Left renal pelvis (tissue), 4 donors: ENCODE data around the gene CDH23. TPM values are rescaled to one million over a fixed set of nuclear protein-coding genes. Genes with fewer than 3 reads are reported as not detected.

Source experiments
- DNase-seq, 4 donors: peaks; one replicate each; pipeline ENCODE4 v3.0.0-alpha.2; 2013; ENCODE audit warnings: low read depth in 4 of 4, low spot score in 3 of 4
- polyA plus RNA-seq, 4 donors: library from polyadenylated mRNA; unstranded; fragments of 120-200 nt; gene quantifications; one replicate each; pipeline ENCODE4 v1.2.1, GENCODE V29; 2013; ENCODE audit not compliant: insufficient read length in 4 of 4

Gene CDH23
- polyA plus RNA-seq, 4 donors: 1.5 to 28.3 (median 2.7) TPM

DNA sequence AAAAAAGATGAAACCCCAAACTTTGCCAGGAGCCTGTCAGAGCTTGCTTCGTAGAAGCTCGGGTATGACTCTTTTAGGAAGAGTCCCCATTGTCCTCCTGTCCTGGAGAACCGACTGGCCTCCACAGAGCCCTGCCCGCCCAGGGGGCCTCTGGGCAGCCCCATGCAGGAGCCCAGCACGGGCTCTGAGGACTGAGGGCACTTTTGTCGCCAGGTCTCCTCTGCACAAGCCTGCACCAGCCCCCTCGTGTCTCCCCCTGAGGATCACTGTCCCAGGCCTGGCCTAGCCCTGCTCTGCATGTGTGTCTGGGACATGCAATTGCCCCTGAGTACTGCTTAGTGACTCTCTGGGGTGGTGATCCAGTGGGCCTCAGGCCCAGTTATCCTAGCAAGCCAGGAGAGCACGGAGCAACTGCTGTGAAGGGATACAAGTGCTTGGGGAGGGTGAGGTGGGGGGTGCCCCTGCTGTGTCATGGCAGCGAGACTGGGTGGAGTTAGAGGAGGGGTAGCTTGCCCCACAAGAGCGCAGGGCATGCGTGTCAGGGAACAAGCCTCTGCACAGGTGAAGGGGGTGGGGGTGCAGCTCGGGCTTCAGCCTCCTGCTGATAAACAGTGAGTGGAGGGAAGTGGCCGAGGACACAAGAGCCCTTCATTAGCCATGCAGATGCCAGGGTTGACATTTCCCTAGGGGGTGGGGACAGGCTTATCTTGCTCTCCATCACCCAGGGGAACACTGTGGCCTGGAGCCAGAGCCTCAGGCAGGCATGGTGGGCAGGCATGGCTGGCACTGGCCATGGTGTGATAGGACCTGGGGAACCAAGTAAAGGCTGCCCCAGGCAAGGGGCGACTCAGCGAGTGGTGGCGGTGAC, 179.4 kb downstream of the CDH23 start:
- DNase-seq: no peak

GRCh38 chr10:71576842-71577241, 180.1 kb downstream of the CDH23 start:
- DNase-seq: no peak

- no peak for DNase-seq
These were observed 180.6 kb downstream of the CDH23 start for GRCh38 chr10:71577345-71577744.

DNA sequence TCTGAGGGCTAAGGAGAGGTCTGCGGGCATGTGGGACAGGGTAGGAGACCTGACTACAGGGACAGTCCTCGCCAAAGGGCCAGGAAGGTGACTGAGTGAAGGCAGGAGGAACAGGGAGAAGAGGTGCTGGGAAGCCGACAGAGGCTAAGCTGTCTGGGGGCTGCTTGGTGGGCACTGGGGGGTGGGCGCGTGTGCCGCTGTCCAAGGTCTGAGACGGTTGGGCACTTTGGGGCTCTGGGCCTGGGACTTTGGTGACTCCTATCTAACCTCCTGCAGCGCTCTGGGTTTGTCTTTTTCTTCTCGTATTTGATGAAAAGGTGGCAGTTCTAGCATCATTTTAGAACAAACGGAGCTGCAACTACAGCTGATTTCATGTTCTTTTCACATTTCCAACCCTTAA, 181.3 kb downstream of the CDH23 start:
- no peak for DNase-seq

- DNase-seq: no peak
These were observed 182.9 kb downstream of the CDH23 start for GRCh38 chr10:71579668-71580067.

DNA sequence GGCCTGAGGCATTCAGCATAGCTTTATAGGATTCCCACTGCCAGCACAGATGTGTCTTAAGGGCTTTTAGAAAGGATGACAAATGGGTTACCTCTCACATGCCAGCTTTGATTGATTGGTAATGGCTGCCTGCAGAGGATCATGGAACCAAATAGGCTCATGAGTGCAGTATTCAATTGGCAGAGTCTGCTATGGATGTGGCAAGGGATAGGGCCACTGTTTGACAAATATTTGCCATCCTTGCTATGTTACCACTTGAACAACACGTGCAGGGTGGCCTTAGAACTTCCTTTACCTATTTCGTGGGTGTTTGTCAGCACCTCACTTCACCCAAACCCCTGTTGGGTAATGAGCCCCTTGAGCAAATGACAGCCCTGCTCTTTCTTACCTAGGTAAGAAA, 183.7 kb downstream of the CDH23 start:
- DNase-seq: no peak

DNA sequence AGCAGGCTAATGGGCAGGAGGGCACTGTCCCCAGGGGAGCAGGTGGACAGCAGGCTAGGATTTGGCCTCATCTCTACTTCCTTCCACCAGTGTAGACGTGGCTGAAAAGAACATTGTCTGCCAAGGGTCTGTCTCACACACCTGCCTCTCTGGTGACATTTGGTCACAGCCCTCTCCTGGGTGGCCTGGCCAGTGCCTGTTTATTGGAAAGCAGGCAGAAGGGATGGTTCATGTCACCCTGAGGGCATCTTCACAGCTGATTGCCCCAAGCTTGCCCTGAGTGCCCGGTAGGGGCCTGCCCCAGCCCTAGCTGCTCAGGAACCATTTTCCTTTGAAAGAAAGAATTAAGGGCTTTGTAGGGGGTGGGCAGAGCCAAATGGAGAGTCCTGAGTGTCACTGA, 184.2 kb downstream of the CDH23 start:
- DNase-seq: no peak

GRCh38 chr10:71581376-71581775, 184.7 kb downstream of the CDH23 start:
- DNase-seq: no peak

- no peak for DNase-seq
These were observed 185.3 kb downstream of the CDH23 start for GRCh38 chr10:71582019-71582418.

DNA sequence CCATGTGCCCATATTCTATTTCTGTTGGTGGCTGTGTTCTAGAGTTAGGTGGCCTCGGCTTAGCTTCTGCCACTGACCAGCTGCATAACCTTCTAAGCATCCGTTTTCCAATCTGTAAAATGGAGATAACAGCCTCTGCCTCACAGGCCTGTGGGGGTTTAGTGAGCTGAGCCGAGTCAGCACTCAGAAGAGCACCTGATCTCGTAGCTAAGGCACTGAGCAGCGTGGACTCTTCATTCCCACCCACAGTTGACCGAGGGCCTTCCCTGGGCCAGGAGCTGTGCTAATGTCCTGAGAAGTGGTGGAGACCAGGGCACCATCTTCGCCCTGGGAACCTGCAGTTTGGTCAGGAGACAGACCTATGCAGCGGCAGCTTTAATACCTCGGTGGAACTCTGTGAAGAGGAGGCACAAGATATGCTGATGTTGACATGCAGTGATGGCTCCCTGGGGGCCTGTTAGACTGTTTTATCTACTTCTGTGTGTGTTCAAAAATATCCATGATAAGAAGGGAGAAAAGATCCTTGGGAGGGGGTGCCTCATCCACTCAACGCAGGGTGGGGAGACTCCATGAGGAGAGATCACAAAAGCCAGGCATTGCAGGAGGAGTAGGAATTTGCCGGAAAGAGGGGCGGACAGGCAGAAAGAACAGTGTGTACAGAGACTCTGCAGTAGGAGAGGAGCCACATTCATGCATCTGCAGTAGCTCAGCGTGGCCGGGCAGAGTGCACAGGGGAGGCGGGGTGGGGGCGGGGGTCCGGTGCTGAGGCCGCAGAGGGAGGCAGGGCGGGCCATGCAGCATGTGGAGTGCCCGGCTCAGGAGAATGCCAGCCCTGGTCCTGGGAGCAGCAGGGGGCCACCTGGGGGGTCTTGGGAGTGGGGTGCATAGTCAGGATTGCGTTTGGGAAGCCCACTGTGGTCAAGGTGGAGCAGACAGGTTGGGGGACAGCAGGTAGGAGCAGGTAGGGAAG, 186.1 kb downstream of the CDH23 start:
- DNase-seq: no peak

DNA sequence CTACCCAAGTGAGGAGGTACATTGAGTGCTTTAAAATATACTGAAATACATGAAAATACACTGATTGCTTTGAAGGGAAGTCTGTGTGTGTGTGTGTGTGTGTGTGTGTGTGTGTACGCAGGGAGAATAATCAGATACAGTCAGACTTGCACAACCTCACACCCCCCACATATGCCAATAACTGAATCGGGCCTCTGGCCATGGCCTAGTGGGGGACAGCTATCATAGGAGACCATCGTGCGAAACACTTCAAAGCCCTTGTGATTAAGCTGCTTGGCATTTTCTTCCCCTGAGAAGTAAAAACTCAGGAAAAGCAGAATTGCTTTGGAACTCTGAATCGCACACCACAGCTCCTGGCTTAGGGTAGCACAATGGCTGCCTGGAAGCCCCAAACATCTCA, 187.7 kb downstream of the CDH23 start:
- DNase-seq: no peak

DNA sequence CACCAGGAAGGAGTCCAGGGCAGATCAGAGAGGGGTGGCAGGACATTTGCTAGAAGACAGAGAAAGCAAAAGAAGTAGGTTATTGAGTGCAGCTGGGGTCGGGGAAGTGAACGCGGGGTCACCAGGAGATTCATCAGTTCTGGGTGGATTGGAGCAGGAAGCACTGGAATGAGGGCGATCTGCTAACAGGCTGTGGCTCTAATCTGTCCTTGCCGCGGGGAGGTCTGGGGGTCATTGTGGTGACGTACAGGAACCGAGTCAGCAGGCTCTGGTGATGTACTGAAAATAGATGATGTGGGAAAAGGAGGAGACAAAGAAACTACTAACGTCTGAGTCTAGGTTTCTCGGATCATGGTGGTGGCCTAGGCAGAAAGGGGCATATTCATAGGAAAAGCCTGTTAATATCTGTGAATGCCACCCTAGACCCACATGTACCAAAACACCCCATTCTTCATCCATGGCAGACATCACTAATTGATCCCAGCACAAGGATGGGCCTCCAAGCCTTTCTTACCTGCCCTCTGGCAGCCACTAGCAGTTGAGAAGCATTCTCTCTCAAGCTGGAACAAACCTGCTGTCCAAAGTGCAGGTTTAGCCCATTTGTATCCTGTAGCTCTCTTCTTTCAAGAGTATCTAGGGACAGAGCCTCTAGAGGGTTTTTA, 188.3 kb downstream of the CDH23 start:
- DNase-seq: no peak

DNA sequence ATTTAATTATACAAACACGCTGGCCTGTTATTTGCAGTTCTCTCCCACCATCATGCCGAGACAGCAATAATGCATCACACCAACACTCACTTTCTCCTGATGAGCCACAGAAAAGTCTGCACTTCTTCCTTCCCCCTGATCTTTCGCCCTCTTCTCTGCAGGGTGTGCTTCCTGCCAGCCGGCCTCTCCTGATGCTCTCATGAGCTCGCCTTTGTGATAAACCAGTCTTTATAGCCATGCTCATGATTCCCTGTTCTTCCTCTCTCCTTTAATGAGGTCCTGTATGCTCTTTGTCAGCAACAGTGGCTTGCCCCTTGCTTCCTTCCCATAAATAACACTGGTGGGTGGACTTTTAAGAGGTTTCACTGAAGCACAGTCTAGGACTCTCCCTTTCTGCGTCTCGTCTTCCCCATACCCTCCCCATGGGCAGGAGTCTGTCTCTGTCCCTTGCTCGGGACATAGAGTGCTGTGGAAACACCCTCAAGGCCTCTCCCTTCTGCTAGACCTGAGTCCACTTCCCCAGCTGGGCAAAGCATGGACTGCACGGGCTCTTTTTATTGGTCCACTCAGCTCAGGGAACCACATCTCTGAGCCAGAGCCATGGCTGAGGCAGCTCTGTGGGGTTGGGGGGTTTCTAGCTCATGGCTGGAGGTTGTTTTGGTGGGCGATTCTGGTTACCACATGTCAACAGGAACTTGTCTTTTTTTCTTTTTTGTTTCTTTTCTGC, 189.0 kb downstream of the CDH23 start:
- DNase-seq: no peak

- no peak for DNase-seq
These were observed 191.3 kb downstream of the CDH23 start for GRCh38 chr10:71587941-71588573.

DNA sequence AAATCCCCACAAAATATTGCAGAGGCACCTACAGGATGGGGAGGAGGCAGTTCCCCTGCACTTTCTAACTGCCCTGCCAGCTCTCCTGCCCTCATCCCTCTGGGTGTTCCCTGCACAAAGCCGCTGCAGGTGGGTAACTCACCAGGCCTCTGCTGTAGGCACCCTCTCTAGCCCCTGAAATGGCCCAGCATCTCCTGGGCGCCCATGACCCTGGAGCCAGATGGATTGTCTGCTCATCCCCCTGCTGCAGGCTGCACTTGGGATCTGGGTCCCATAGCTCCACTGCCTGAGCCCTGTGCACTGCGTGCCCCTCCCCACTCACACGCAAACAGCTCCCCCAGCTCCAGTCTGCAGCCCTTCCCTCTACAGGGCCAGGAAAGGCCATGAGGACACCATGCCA, 192.0 kb downstream of the CDH23 start:
- no peak for DNase-seq

DNA sequence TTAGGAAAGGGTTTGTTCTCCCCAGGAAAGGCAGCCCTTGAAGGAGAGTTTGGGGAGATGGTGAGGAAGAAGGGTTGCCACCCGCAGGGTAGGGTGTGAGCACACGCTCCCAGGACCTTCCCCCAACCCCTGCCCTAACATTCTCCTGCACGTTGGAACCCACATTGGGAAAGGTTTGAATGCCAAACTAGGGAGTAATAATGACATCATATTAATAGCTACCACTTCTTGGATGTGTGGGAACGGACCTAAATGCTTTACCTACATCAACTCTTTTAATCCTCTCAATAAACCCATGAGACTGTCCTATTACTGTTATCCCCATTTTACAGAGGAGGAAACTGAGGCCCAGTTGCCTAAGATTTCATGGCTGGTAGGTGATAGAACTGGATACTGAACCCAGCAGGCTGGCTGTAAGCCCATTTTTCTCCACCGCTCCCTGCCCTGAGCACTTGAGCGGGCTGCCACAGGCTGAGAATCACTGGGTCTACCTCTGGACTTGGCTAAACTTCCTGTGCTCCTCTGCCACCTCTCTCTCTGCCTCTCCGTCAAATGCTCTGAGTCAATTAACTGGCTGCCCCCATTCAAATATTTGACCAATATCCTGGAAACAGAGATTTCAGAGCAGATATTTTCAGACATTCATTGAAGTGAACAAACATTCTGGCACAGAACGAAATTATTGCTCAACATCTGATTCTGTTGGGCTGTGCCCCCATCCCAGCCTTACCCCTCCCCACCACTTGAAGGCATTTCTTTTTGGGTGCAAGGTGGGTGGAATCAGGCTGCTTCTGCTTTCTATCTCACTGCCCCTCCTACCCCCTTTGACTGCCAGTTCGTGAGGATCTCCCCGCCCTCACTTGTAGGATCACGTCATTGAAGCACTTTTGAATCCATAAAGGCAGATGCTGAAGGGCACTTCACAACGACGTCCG, 193.2 kb downstream of the CDH23 start:
- DNase-seq: no peak

GRCh38 chr10:71590781-71591350, 194.1 kb downstream of the CDH23 start:
- DNase-seq: no peak

GRCh38 chr10:71594934-71595571, 198.3 kb downstream of the CDH23 start:
- no peak for DNase-seq
